IMR-90 (cell line): ENCODE data around the gene VIPR1. TPM values are rescaled to one million over a fixed set of nuclear protein-coding genes. Genes with fewer than 3 reads are reported as not detected.

Experiments
- ATAC-seq: fragments of 200-7000 bp; cut with Tn5 transposase; 2 replicates; pipeline ENCODE4 v1.9.1; 2020; ENCODE audit warnings: low read depth, mild to moderate bottlenecking, moderate library complexity
- BruUV-seq: library from RNA; stranded (reverse); fragments of 400-500 nt; replicated peaks from 2 replicates; lab custom pipeline; 2021; lab: Mats Ljungman, UMichigan
- CTCF ChIA-PET: fragments of 300-600 bp; formaldehyde crosslinking; extraction: SDS; loops from one replicate; lab custom pipeline; 2021; ENCODE audit warnings: antibody characterized with exemption; lab: Yijun Ruan, JAX
- POLR2A ChIA-PET: fragments of 300-600 bp; sonication (Branson Sonifier 250); formaldehyde crosslinking; loops from one replicate; lab custom pipeline; 2022; ENCODE audit warnings: antibody characterized with exemption; ENCODE audit not compliant: unreplicated experiment; lab: Charles Lee
- DNase-seq: peaks from one replicate; pipeline ENCODE4 v3.0.0; 2013
- H2AFZ ChIP-seq: replicated peaks from 2 replicates; pipeline ENCODE3; 2013; ENCODE audit warnings: low read length, mild to moderate bottlenecking; ENCODE audit not compliant: poor library complexity
- H2AK5ac ChIP-seq: 2 replicates; pipeline ENCODE4 v1.6.1; 2013; ENCODE audit warnings: low read depth, low read length, inconsistent platforms
- H2AK9ac ChIP-seq: replicated peaks from 2 replicates; pipeline ENCODE3; 2013; ENCODE audit warnings: mild to moderate bottlenecking, low read depth, low read length, moderate library complexity; ENCODE audit not compliant: poor library complexity
- H2BK120ac ChIP-seq: 2 replicates; pipeline ENCODE4 v1.6.1; 2013; ENCODE audit warnings: low read depth, low read length, inconsistent platforms
- H2BK15ac ChIP-seq: 3 replicates; pipeline ENCODE4 v1.6.1; 2013; ENCODE audit warnings: low read depth, low read length, inconsistent platforms
- H2BK20ac ChIP-seq: 2 replicates; pipeline ENCODE4 v1.6.1; 2013; ENCODE audit warnings: low read depth, mild to moderate bottlenecking, inconsistent platforms, low read length, moderate library complexity
- H2BK5ac ChIP-seq: 2 replicates; pipeline ENCODE4 v1.6.1; 2013; ENCODE audit warnings: mild to moderate bottlenecking, low read depth, low read length, inconsistent platforms; ENCODE audit not compliant: poor library complexity, severe bottlenecking
- H3K14ac ChIP-seq: replicated peaks from 2 replicates; pipeline ENCODE4 v1.6.1; 2013; ENCODE audit warnings: low read depth, low read length, inconsistent platforms
- H3K18ac ChIP-seq: 2 replicates; pipeline ENCODE4 v1.6.1; 2013; ENCODE audit warnings: low read depth, low read length, control low read depth
- H3K23ac ChIP-seq: 2 replicates; pipeline ENCODE4 v1.6.1; 2013; ENCODE audit warnings: low read depth, low read length, inconsistent platforms
- H3K27ac ChIP-seq: 2 replicates; pipeline ENCODE4 v1.5.1; 2013; ENCODE audit warnings: mild to moderate bottlenecking, control low read depth, low read length; ENCODE audit not compliant: insufficient read depth
- H3K27me3 ChIP-seq: 2 replicates; pipeline ENCODE4 v1.6.1; 2013; ENCODE audit warnings: low read length; ENCODE audit not compliant: control insufficient read depth, insufficient read depth
- H3K36me3 ChIP-seq: 2 replicates; pipeline ENCODE4 v1.6.1; 2013; ENCODE audit warnings: low read length, mixed read lengths; ENCODE audit not compliant: control insufficient read depth, insufficient read depth
- H3K4ac ChIP-seq: 2 replicates; pipeline ENCODE4 v1.6.1; 2013; ENCODE audit warnings: low read depth, low read length, inconsistent platforms
- H3K4me1 ChIP-seq: 2 replicates; pipeline ENCODE4 v1.6.1; 2013; ENCODE audit warnings: low read length, mixed read lengths; ENCODE audit not compliant: control insufficient read depth, insufficient read depth
- H3K4me2 ChIP-seq: 2 replicates; pipeline ENCODE4 v1.6.1; 2013; ENCODE audit warnings: low read depth, mild to moderate bottlenecking, control low read depth, low read length, moderate library complexity
- H3K4me3 ChIP-seq: 2 replicates; pipeline ENCODE4 v1.5.1; 2013; ENCODE audit warnings: low read depth, mild to moderate bottlenecking, control low read depth, low read length, moderate library complexity; ENCODE audit not compliant: insufficient read depth
- H3K56ac ChIP-seq: 2 replicates; pipeline ENCODE4 v1.6.1; 2013; ENCODE audit warnings: low read length, inconsistent platforms; ENCODE audit not compliant: insufficient read depth; ENCODE audit errors: extremely low read depth
- H3K79me1 ChIP-seq, 2 experiments: 2 replicates each; pipeline ENCODE4 v1.6.1; 2013; ENCODE audit warnings: low read length in 2 of 2, inconsistent platforms in 1 of 2, low read depth in 1 of 2
- H3K9ac ChIP-seq: 2 replicates; pipeline ENCODE4 v1.6.1; 2013; ENCODE audit warnings: low read depth, low read length, control low read depth
- H3K9me1 ChIP-seq: 2 replicates; pipeline ENCODE4 v1.6.1; 2013; ENCODE audit warnings: low read length, inconsistent platforms; ENCODE audit not compliant: insufficient read depth
- H3K9me3 ChIP-seq: 2 replicates; pipeline ENCODE4 v1.6.1; 2013; ENCODE audit warnings: low read length; ENCODE audit not compliant: control insufficient read depth, insufficient read depth
- H4K20me1 ChIP-seq: 2 replicates; pipeline ENCODE4 v1.6.1; 2013; ENCODE audit warnings: low read length, inconsistent platforms; ENCODE audit not compliant: insufficient read depth
- H4K5ac ChIP-seq: 2 replicates; pipeline ENCODE4 v1.6.1; 2013; ENCODE audit warnings: mild to moderate bottlenecking, low read depth, low read length, control low read depth
- H4K8ac ChIP-seq, 2 experiments: 2 replicates each; pipeline ENCODE4 v1.6.1; 2013; ENCODE audit warnings: low read depth in 2 of 2, low read length in 2 of 2, control low read depth in 1 of 2, inconsistent platforms in 1 of 2
- H4K91ac ChIP-seq: 2 replicates; pipeline ENCODE4 v1.6.1; 2013; ENCODE audit warnings: low read depth, low read length, inconsistent platforms; ENCODE audit not compliant: insufficient read depth
- BHLHE40 ChIP-seq: fragments of 150-350 bp; IDR thresholded peaks from 2 replicates; pipeline ENCODE4 v1.6.1; 2016; ENCODE audit warnings: mild to moderate bottlenecking, low read depth, low read length
- CEBPB ChIP-seq: IDR thresholded peaks from 2 replicates; pipeline ENCODE4 v1.6.1; 2012; ENCODE audit warnings: low read depth, low read length, improper control_type of control experiment
- CHD1 ChIP-seq: IDR thresholded peaks from 2 replicates; pipeline ENCODE4 v1.6.1; 2012; ENCODE audit warnings: low read depth, low read length, improper control_type of control experiment
- MAZ ChIP-seq: IDR thresholded peaks from 2 replicates; pipeline ENCODE4 v1.6.1; 2012; ENCODE audit warnings: low read depth, mild to moderate bottlenecking, low read length, improper control_type of control experiment, moderate library complexity, borderline replicate concordance
- MXI1 ChIP-seq: IDR thresholded peaks from 2 replicates; pipeline ENCODE4 v1.6.1; 2012; ENCODE audit warnings: low read depth, mild to moderate bottlenecking, low read length, moderate library complexity, borderline replicate concordance
- SMC3 ChIP-seq: fragments of 150-350 bp; IDR thresholded peaks from 2 replicates; pipeline ENCODE4 v1.6.1; 2016; ENCODE audit warnings: low read depth, mild to moderate bottlenecking, antibody characterized with exemption, low read length, moderate library complexity
- WGBS, 2 experiments: methylation state at CpG; one replicate each; pipeline versions ENCODE4 v1.1.5 to v1.1.7; 2013; ENCODE audit warnings: missing lambda C conversion rate in 2 of 2; ENCODE audit not compliant: insufficient read length in 1 of 2; ENCODE audit errors: extremely low coverage in 2 of 2; 5-methylcytosine and 5-hydroxymethylcytosine counted together
- dilution Hi-C: fragments of 300-500 bp; cut with HindIII; formaldehyde crosslinking; loops from one replicate; pipeline ENCODE4 v1.14.3; 2018; ENCODE audit warnings: low sequenced_read_pairs; ENCODE audit not compliant: unreplicated experiment
- in situ Hi-C: fragments of 300-500 bp; cut with MboI; formaldehyde crosslinking; loops from 3 replicates; pipeline ENCODE4 v1.14.3; 2019; ENCODE audit warnings: low sequenced_read_pairs, inconsistent platforms, mixed read lengths
- intact Hi-C: fragments of 100-400 bp; cut with micrococcal nuclease; formaldehyde crosslinking; loops from 2 replicates; pipeline ENCODE4 v1.10.0; 2022
- polyA plus RNA-seq, 3 experiments: library from polyadenylated mRNA; depleted of rRNA; stranded (reverse); fragments of >200 nt; gene quantifications; 2 replicates each; pipeline ENCODE4 v1.2.3, GENCODE V29; 2012; ENCODE audit warnings: low replicate concordance in 1 of 3
- total RNA-seq: library from RNA; depleted of rRNA; stranded (reverse); fragments of >200 nt; gene quantifications from 2 replicates; pipeline ENCODE4 v1.2.3, GENCODE V29; 2012

Gene VIPR1
- total and polyA plus RNA-seq, 2 of the 4 experiments (the other 2 are of a cell fraction): not detected

DNA sequence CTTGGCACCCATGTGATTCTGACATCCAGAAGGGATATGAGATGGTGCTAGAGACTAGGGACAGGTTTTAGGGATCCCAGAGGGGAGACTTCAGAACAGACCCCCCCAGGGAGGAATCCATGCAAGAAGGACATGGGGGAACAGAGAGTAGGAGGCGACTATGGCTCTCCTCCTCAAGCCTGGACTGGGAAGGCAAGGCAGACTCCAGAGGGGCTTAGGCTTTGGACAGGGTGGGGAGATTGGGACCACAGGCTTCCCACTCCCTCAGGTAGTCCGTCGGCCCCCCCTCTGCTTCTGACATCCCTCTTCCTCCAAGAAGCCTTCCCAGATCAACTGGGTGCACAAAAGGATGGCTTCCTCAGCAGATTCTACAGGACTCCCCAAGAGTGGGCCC lies 3.0 kb upstream of the VIPR1 start:
- no peaks in the 10 kb centered on the region for H3K79me1 ChIP-seq
- no peak overlapping the region for H2BK20ac ChIP-seq
- no TSS peak for BruUV-seq
- dilution Hi-C loops (no loop called here), intact Hi-C loops (no loop called here), in situ Hi-C loops (no loop called here)
- no peak overlapping the region for H4K8ac ChIP-seq
- H3K36me3 ChIP-seq: no peaks in the 10 kb centered on the region
- no peak overlapping the region for H3K4ac ChIP-seq
- WGBS, 2 experiments: no CpG with 5 or more reads among the region's 3 CpGs
- ChIA-PET CTCF (no interaction called here), POLR2A (no interaction called here)
- H3K56ac ChIP-seq: no peak overlapping the region
- no peak overlapping the region for H2BK120ac ChIP-seq
- H4K91ac ChIP-seq: no peak overlapping the region
- H3K9me3 ChIP-seq: no peaks in the 10 kb centered on the region
- no peak overlapping the region for H2BK15ac ChIP-seq
- H4K5ac ChIP-seq: no peak overlapping the region
- TF ChIP-seq SMC3 (no peak), BHLHE40 (no peak), MXI1 (no peak), CHD1 (no peak), CEBPB (no peak), MAZ (no peak)
- no peak overlapping the region for H3K9ac ChIP-seq
- H3K27ac ChIP-seq: no peak overlapping the region
- H2AK5ac ChIP-seq: no peak overlapping the region
- H3K18ac ChIP-seq: no peak overlapping the region
- H2AK9ac ChIP-seq: no peak overlapping the region
- H3K4me1 ChIP-seq: no peaks in the 10 kb centered on the region
- H4K20me1 ChIP-seq: no peaks in the 10 kb centered on the region
- H2AFZ ChIP-seq: no peak overlapping the region
- H3K27me3 ChIP-seq: peaks cover 55% of the 10 kb centered on the region
- H3K23ac ChIP-seq: no peak overlapping the region
- no peak overlapping the region for H3K14ac ChIP-seq
- no peak overlapping the region for H3K4me2 ChIP-seq
- H2BK5ac ChIP-seq: no peak overlapping the region
- no peak overlapping the region for H3K4me3 ChIP-seq
- no peaks in the 10 kb centered on the region; the same call in 1 of the 2 replicates for H3K9me1 ChIP-seq
- DNase-seq: no peak
- no peak for ATAC-seq
